HK-2 (cell line): ENCODE results near the gene OR13J1.
A peak's percentile ranks its signal among the peaks of the same experiment; 100 is the strongest.

Experiments used
- DNase-seq: peaks from one replicate; pipeline ENCODE4 v3.0.0-alpha.2; 2018; ENCODE audit not compliant: unreplicated experiment

Gene OR13J1

DNA sequence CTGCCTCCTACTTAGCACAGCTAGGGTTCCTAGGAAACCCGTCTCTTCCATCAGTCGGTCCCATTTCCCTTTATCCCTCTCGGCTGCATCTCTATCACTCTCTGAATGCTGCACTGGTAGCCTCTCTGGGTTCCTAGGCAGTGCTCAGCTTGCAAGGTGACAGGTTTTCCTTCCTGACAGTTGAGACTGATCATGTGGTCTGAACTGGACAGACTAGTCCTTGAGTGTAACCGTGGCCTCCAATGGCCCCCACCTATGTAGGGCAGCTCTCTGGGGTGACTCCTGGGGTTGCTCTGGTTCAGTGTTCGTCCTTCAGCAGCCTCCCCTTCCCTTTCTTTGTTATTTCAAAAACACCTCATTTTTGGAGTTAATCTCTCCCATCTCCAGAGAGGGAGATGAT is 37.4 kb downstream of the OR13J1 start:
- DNase-seq = no peak

DNA sequence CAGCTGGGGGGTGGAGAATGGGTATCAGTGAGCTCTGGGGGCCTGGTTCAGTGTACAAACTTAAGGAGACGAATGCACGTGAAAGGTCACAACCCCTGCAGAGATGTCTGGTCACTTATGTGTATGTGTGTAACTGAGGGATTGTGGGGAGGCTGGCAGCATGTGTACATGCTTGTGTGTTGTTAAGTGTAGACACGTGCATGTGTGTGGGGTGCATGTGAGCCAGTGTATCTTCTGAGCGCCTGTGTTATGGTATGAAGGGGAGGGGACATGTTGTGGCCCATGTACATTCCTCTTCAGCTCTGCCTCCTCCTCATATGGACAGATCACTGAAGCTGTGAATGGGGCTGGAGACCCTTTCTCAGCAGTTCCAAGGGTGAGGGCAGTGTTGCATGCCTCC is 39.2 kb downstream of the OR13J1 start:
- DNase-seq = no peak

DNA sequence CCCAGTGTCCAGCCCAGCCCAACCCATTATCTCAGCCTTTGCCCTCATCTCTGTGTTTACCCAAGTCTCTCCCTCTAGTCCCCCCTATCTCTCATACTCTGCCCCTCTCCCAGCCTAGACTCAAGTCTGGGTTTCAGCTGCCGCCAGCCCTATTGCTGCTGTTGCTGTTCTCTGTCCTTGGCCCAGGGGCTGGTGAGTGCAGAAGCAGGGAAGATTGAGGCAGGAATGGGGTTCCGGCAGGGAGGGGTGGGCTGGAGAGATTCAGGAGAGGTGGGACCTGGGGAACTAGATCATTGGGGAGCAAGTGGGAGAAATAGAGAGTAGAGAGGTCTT is 40.5 kb downstream of the OR13J1 start:
- DNase-seq = no peak

DNA sequence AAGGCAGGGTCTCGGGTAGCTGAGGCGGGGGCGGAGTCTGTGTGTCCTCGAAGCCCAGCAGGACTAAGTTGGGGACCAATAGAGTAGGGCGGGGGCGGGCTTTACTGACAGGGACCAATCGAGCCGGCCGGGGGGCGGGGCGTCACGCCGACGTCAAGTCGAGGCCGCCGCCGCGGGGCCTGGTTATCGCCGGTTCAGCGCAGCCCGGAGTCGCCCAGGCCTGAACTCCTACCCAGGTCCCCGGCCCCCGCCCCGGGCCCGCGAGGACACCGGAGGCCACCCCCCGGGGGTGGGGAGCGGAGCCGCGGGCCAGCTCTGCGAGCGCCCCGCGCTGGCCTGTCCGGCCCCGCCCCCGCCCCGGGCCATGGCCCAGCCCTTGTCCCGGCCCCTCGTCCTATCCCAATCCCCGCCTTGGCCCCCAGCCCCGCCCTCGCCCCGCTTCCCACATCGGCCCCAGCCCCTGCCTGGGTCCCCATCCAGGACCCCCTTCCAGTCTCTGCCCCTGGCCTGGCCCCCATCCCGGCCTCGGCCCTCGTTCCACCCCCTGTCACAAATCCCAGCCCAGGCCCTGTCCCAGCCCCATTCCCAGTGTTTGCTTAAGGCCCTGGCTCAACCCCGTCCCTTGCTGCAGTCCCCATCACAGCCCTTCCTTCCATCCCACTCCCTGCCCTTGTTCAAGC is 41.0 kb downstream of the OR13J1 start, which contains the start of gene TMEM8B:
Gene TMEM8B, plus strand, starts transcription at position 145 of the 680 bp plus-strand sequence. Its CDS starts 220 bp downstream, at position 365.
- peak; percentile 82 for DNase-seq

DNA sequence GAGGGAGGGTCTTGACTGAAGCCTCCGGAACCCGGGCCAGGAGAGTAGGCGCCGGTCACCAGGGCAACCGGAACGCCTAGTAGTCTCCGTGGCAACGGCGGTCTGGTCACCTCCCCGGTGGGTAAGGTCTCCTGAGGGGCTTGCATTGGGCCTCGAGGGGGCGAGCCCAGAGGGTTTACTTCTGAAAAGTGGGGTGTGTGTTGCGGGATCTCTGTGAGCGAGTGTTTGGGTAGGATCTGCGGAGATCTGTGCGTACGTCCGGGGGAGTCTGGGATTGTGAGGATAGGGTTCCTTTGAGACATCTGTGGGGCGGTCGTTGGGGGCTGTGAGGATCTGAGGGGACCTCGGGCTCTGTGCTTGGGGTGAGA is 41.5 kb downstream of the OR13J1 start, which contains the start of gene FAM221B:
Gene FAM221B, minus strand, starts transcription at position 17 of the 368 bp plus-strand sequence. CDS start 2,571 bp downstream, outside the sequence.
- DNase-seq = no peak

DNA sequence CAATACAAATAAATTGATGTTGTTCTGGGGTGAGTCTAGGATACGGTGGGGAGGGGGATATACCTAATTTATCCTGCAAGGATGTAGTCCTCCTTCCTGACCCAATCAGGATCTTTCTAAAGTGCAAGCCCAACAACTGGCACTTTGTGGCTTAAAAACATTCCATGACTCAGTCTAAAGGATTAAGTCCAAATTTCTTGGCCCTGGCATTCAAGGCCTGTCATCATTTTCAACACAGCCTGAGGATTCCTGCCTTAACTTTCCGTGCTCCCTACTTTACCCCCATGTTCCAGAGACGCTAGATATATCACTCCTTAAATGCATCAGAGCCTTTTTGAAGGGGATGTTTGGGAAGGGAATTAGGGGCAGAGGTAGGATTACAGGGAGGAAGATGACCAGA is 42.7 kb downstream of the OR13J1 start:
- no peak for DNase-seq

DNA sequence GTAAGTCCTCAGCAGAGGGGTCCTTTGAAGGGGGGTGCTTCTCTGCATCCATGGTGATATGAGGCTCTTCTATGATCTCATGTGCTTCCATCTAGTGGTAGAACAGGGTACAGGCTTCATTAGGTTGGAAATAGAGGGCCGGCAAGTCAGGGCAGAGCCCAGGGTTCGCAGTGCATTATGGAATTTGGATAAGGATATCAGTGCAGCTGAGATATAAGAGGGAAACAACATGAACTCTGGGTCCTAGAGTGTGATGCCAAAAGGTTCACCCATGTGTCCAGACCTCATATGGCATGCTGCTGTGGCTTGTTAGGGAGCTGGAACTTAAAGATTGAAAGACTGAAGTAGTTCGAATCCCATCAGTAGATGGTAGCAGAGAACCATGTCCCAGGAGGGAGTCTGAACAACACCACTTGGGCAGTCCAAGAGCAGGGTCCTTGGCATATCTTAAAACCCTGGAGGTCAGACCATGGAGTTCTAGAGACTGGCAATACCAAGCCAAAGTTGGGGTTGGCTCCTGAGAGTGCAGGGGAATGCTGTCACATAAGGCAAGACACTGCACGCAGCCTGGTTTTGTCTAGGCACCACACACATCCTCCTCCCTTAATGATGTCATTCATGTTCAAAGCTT is 44.0 kb downstream of the OR13J1 start:
- peak; percentile 7 for DNase-seq

DNA sequence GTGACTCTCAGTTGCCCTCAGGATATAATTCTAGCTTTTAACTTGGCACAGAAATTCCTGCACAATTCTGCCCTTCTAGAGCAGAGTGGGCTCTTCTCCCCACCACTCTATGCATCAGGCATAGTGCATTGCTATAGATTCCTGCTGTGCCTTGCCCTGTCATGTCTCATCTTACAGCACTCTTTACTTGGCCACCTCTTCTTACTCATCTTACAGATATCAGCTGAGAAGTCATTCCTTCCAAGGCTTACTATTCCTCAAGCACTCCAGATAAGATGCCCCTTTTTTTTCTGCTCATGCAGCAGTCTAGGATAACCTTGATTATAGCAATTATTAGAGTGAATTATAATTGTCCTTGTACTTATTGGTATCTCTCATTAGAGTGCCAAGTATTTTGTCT is 47.3 kb downstream of the OR13J1 start:
- DNase-seq = no peak

DNA sequence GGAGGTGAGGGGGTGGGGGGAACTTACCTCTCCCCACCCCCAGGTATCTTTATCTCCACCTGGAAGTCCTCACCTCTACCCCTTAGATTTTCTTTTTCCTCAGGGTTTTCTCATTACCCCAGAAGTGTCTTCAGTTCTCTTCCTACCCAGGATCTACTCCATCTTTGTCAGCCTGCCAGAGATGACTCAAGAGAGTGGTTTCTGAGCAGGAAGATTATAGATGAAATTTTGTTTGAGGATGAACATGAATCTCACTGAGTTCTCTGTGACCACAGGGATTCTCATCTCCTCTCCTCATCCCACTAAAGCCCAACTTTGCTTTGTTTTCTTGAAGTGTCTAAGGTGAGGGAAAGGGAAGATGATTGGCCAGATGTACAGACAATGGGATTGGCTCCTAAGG is 50.1 kb downstream of the OR13J1 start:
- no peak for DNase-seq
